NCI-H1694 treated with DMSO at 0.1 percent for 48 hours (cell line): ENCODE measurements around the gene DDX5.
"Not testable (repeated sequence)": the region's sequence is repeated elsewhere in the genome, so short reads cannot be mapped to it uniquely, and the experiment has no call there.

Source experiments
- DNase-seq: peaks from one replicate; lab custom pipeline; 2025; lab: John Stamatoyannopoulos, UW

DDX5 gene

DNA sequence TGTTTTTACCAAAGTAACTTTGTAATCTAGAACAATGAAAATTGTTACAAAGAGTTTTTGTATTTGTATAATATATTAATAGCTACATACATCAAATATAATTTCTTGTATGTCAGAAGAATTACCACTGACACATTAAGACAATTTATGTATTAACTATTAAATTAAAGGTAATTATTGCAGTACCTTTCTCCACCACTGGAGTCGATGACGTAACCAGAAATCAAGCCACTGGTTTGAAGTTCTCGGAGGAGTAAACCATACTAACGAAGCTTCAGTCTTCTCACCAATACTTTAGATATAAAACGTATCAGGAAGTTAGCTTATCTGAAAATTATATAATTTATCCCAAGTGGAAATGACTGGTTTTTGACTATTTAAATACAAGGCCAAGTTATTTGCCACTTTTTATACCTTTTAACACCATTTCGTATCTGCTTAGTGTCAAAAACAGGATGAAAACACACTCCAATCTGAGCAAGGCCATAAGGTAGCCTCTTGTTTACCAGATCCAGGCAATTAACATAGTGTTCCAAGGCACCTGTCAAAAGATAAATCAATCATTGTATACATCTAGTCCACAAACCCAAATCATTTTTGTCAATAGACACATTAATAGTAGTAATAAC is 13.5 kb downstream of the DDX5 start:
- DNase-seq: no peak

GRCh38 chr17:64491994-64492393 is 14.1 kb downstream of the DDX5 start:
- DNase-seq: no peak

DNA sequence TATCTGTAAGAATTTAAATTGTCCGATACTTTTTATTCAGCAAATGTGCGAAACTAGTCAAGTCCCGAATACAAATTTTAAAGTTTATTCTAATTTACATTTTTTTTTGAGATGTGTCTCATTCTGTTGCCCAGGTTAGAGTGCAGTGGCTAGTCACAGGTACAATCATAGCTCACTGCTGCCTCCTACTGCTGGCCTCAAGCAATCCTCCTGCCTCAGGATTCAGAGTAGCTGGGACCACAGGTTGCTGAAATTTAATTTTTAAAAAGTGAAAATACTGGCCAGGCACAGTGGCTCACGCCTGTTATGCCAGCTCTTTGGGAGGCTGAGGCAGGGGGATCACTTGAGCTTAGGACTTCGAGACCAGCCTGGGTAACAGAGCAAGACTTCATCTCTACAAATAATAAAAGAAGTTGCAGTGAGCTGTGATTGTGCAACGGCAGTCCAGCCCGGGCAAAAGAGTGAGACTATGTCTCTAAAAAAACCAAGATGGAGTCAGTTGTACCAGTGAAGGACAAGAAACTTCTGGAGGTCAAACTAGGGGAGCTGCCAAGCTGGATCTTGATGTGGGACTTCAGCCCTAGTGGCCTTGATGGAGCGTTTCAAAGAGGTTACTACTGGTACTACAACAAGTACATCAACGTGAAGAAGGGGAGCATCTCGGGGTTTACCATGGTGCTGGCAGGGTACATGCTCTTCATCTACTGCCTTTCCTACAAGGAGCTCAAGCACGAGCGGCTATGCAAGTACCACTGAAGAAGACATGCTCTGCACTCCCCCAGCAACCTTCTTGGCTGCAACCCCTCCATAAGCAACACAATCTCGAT is 14.8 kb downstream of the DDX5 start:
- DNase-seq: peak; percentile 25

DNA sequence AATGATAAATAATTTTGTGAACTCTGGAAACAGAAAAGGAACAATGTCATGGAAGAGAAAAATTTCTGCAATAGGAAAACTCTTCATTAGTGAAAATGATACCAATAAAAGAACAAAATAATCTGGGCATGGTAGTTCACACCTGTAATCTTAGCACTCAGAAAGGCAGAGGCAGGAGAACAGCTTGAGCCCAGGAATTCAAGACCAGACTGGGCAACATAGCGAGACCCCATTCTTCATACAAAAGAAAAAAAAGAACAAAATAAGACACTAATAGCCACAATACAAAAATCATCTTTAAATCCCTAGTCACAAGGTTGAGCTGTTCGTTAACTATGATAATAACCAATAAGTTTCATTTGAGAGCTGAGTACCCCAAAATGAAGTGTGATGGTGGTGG is 17.8 kb downstream of the DDX5 start:
- DNase-seq: no peak

DNA sequence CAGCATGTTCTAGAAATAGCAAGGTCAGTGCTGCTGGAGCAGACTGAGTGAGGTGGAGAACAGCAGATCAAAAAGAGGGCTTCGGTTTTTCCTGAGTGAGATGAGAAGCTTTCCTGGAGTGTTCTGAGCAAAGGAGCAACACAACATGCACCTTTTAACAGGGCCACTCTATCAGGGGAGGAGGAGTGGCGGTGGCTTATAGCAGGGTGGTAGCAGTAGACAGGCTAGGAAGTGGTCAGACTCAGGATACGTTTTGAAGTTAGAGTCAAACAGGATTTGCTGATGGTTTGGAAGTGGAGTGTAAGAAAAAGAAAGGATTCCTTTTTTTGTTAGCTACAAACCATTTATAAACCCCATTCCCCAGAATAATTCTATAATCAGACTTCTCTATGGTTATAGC is 21.7 kb downstream of the DDX5 start:
- no peak for DNase-seq

- DNase-seq: no peak
Measured at GRCh38 chr17:64480951-64481350, 25.1 kb downstream of the DDX5 start.

DNA sequence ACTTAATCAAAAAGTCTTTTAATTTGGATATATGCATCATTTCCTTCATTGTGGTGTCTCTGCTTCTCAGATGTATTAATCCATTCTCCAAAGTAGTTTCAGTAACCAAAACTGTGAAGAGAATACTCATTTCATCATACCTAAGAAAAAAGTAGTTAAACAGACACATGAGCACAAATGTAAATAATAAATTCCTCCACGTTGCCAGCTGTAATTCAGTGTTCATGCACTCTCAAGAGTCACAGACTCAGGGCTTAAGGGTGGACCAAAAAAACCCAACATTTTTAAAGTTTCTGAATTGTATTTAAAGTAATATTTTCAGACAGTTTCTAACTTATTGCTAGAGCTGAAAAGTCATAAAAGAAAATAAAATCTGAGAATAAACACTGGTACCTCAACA is 28.2 kb downstream of the DDX5 start:
- DNase-seq: no peak

DNA sequence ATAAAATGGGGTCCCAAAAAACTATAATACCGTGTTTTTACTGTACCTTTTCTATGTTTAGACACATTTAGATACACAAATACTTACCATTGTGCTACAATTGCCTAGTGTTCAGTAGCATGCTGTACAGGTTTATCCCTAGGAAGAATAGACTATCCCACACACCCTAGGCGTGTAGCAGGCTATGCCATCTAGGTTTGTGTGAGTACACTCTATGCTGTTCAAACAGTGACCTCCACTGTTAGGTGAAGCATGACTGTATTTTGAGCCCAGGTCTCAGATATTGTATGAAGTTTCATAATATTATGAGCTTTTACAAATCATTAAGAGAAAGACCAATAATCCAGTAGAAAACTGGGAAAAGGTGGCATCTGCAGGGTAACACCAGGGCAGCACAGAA is 33.5 kb downstream of the DDX5 start:
- no peak for DNase-seq

DNA sequence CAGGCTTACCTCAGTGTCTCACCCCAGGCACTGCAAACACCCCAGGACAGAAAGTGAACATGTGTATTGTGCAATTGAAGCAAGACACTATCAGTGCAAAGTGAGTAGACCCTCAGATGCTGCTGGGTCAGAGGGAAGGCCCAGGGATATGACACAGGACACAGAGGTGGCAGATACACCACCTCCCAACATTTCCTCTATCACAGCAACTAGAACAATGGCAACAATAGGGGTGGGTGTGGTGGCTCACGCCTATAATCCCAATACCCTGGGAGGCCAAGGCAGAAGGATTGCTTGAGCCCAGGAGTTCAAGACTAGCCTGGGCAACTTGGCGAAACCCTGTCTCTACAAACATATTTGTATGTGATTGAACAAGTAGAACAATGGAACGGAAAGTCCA is 34.6 kb downstream of the DDX5 start:
- no peak for DNase-seq

GRCh38 chr17:64470625-64471024 is 35.5 kb downstream of the DDX5 start:
- no peak for DNase-seq

GRCh38 chr17:64466834-64467233 is 39.3 kb downstream of the DDX5 start:
- DNase-seq: not testable (repeated sequence)

GRCh38 chr17:64466019-64466735 is 39.9 kb downstream of the DDX5 start:
- no peak for DNase-seq

GRCh38 chr17:64461788-64462187 is 44.3 kb downstream of the DDX5 start:
- no peak for DNase-seq

GRCh38 chr17:64460955-64461354 is 45.1 kb downstream of the DDX5 start:
- no peak for DNase-seq

- DNase-seq: not testable (repeated sequence)
Measured at GRCh38 chr17:64459818-64460217, 46.3 kb downstream of the DDX5 start.

DNA sequence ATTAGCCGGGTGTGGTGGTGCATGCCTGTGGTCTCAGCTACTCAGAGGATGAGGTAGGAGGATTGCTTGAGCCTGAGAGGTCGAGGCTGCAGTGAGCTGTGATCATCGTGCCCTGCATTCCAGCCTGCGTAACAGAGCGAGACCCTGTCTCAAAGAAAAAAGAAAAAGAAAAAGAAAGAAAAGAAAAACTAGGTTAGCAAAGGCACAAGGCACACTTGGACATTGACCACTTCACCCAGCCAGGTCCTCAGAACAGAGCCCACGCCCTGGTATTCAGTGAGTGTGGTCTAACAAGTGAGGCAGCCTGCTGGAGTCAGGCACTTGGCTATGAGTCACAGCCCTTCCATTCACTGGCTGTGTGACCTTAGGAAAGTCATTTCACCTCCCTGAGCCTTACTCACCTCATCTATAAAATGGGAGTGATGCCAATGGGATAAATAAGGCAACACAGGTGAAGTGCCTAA is 46.8 kb downstream of the DDX5 start:
- DNase-seq: no peak

DNA sequence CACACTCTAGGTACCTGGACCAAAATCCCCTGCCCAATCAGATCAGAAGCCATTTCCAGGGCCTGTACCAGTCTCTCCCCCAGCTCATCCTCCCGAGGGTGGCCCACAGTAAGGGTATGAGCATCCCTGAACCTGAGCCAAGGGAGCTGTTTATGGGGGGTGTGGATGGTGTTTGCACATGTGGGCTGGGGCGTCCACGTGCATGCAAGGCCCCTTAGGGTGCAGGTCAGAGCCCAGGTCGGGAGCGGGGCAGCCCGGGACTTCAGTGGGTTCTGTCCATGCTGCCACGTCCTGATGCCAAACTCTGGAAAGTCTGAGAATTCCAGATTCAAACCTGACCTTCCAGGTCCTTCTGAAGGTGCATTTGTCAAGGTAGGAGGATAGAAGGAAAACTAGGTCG is 47.3 kb downstream of the DDX5 start:
- no peak for DNase-seq

GRCh38 chr17:64457156-64457555 is 48.9 kb downstream of the DDX5 start:
- DNase-seq: no peak

DNA sequence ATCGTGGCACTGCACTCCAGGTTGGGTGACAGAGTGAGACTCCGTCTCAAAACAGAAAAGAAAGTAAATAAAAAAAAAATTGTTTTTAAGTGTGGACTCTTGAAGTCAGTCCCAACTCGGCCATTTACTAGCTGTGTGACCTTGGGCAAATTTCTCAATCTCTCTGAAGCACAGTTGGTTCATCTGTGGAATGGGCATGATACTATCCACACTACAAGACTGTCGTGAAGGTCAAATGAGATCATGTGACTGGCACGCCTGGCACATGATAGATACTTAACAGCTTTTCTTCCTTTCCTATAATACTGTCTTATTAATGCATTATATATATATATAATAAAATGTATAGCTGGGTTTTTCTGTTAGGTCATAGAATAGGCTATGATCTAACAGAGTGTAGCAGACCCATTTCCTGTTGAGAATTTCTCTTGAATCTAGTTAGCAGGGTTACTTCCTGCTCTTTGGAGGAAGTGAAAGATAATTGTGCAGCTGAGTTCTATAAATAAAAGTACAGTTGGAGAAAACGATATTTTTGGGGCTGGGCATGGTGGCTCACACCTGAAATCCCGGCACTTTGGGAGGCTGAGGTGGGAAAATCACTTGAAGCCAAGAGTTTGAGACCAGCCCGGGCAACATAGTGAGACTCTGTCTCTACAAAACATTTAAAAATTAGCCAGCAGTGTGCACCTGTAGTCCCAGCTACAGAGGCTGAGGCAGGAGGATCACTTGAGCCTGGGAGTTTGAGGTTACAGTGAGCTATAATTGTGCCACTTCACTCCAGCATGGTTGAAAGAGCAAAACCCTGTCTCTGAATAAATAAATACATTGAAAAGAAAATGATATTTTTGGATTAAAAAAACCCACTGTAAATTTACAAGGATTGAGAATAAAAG is 49.9 kb downstream of the DDX5 start:
- DNase-seq: no peak

GRCh38 chr17:64449545-64449944 is 56.5 kb downstream of the DDX5 start:
- no peak for DNase-seq

GRCh38 chr17:64448665-64449512 is 57.2 kb downstream of the DDX5 start, which contains the start of gene MILR1:
Gene MILR1, plus strand, starts transcription at chr17:64449115. Its CDS starts 54 bp downstream, at chr17:64449169.
- DNase-seq: peak; percentile 18
